HG02852 (cell line): ENCODE results near the gene TBC1D14.
A peak's percentile ranks its signal among the peaks of the same experiment; 100 is the strongest.
"Not testable (repeated sequence)": the region's sequence is repeated elsewhere in the genome, so short reads cannot be mapped to it uniquely, and the experiment has no call there.

Experiments
- ATAC-seq: cut with Tn5 transposase; IDR thresholded peaks from one replicate; pipeline ENCODE4 v1.9.1; 2021; ENCODE audit warnings: mild to moderate bottlenecking, moderate library complexity; ENCODE audit not compliant: unreplicated experiment

TBC1D14 gene

DNA sequence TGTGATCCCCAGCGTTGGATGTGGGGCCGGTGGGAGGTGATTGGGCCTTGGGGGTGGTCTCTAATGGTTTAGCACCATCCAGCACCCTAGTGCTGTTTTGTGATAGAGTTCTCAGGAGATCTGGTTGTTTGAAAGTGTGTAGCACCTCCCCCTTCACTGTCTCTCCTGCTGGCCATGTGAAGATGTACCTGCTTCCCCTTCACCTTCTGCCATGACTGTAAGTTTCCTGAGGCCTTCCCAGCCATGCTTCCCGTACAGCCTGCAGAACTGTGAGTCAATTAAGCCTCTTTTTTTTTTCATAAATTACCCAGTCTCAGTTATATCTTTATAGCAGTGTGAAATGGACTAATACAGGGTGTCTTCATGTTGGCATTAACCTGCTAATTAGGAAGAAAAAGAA is 19.3 kb upstream of the TBC1D14 start:
- ATAC-seq, result no peak

DNA sequence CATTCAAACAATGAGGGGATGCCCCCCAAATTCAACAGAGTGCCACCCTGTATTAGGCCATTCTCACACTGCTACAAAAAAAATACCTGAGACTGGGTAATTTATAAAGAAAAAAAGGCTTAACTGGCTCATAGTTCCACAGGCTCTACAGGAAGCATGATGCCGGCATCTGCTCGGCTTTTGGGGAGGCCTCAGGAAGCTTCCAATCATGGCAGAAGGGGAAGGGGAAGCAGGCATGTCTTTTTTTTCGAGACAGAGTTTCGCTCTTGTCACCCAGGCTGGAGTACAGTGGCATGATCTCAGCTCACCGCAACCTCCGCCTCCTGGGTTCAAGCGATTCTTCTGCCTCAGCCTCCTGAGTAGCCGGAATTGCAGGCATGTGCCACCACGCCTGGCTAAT is 18.7 kb upstream of the TBC1D14 start:
- not testable (repeated sequence) for ATAC-seq

DNA sequence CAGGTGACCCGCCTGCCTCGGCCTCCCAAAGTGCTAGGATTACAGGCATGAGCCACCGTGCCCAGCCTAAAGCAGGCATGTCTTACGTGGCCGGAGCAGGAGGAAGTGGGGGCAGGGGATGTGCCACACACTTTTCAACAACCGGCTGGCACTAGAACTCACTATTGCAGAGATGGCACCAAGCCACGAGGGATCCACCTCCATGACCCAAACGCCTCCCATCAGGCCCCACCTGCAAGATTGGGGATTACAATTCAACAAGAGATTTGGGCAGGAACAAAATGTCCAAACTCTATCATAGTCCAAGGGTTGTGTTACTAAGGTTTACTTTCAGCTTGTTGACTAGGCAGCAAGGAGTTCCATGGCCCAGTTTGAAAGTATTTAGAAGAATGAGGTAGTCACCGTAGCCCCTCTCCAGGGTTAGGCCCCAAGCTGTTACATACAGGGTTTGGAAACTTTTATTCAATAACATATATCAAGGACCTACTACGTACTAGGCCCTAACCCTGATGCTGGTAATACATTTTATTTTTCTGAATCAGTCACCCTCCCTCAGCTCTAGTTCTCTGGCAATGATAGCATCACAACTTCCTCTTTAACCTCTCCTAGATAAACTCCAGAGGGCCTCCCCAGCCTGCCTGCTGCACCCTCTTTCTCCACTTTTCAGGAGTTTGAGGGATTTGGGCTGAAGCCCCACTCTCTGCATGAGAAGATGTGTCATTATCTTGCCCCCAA is 18.0 kb upstream of the TBC1D14 start:
- ATAC-seq, result no peak

GRCh38 chr4:6892190-6892908 is 17.3 kb upstream of the TBC1D14 start:
- no peak for ATAC-seq

DNA sequence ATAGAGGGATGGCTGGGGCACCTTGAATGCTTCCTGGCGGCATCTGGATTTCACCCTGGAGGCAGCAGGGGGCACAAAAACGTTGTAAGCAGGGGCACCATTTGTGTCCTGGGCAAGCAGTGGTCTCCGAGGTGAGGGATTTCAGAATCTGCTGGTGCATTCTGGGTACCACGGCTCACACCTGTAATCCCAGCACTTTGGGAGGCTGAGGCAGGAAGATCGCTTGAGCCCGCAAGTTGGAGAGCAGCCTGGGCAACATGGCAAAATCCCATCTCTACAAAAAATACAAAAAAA is 16.8 kb upstream of the TBC1D14 start:
- ATAC-seq, result no peak

DNA sequence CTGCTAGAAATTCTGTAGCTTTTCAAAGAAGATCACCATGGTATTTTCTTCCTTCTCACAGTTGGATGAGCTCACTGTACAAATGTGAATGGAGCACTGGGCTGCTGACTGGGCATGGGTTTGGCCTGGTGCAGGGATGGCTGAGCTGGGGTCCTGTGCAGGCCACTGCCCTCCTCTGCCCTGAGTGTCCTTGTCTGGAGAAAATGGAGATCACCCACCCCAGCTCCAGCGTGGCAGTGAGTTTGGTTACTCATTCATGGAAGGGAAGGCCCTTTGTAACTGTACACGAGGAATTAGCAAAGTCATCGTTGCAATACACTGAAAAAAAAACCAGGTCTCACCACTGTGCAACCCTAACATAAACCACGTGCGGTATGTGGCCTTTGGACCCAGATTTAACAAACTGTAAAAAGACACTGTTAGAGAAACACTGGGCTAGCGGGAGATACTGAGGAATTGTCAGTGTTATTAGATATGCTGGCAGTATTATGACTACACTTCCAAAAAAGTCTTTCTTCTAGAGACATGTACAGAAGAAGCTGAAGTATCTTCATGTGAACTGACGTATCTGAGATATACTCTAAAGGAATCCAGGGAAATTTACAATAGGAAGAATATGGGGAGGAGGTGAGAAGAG is 16.1 kb upstream of the TBC1D14 start:
- ATAC-seq, result no peak

- no peak for ATAC-seq
Observed at GRCh38 chr4:6894086-6894478, 15.5 kb upstream of the TBC1D14 start.

DNA sequence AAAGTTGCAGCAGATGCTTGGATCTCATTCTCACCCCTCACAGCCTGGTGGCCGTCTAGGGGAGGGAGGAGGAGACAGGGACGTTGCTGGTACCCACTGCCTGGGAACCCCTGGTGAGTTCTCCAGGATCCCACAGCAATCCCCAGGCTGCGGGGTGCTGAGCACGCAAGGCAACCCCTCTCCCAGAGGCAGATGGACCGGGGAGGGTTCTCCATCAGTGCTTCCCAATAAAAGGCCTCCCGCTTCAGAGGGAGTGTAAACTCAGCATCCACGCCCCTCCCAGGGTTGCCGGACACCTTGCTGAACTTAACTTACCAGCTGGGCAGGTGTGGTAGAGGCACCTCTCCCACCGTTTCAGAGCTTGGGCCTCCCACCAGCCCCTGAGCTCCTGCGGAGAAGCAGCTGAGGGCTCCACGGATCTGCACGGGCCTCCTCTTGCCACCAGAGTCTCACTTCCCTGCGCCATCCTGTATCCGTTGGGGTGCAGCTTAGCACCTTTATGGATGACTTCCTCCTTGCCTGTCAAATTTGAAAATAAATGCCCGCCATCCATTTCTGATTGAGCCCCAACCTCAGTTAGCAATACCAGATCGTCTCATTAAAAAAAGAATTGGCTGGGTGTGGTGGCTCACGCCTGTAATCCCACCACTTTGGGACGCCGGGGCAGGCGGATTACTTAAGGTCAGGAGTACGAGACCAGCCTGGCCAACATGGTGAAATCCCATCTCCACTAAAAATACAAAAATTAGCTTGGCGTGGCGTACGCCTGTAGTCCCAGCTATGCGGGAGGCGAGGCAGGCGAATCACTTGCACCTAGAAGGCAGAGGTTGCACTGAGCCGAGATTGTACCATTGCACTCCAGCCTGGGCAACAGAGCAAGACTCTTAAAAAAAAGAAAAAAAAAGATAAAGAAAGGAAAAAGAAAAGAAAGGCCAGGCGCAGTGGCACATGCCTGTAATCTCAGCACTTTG is 14.8 kb upstream of the TBC1D14 start:
- ATAC-seq, result no peak

GRCh38 chr4:6896035-6896434 is 13.6 kb upstream of the TBC1D14 start:
- no peak for ATAC-seq

DNA sequence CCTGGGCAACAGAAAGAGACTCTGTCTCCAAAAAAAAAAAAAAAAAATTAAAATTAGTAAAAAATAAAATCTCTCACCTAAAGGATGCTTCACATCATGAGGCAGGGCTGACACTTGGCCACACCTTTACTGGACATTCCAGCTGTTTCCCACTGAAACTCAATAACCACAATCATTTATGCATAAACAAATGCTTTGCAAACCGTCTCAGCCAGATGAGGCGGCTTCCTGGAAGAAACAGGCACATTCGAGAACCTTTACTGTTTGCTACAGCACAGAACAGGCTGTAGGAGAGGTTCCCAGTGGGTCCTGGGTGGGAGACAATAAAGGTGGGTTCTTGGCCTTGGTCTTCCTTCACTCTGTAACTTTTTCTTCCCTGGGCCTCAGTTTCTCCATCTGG is 10.9 kb upstream of the TBC1D14 start:
- ATAC-seq, result peak; percentile 50

DNA sequence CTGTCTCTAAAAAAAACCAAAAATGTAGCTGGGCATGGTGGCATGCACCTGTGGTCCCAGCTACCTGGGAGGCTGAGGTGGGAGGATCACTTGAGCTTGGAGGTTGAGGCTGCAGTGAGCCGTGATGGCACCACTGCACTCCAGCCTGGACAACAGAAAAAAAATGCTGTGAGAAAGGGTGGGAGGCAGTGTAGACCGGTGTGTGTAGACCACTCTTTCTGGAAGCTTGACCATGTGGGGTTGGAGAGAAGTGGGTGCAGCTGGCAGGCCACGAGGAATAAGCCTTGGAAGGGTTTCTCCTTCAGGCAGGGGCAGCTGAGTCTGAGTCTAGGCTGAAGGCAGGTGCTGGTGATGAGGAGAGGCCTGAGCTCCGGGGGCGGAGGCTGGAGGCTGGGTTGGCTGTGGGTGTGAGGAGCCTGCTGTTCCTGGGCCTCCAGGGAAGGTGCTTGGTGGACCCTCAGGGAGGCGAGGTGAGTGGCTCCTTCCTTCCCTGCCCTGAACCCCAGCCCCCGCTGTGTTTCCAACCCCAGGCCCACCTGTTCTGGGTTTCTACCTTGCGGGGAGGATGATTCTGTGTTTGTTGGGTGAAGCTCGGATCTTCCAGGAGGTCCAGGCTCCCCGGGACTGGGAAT is 9.3 kb upstream of the TBC1D14 start:
- no peak for ATAC-seq

DNA sequence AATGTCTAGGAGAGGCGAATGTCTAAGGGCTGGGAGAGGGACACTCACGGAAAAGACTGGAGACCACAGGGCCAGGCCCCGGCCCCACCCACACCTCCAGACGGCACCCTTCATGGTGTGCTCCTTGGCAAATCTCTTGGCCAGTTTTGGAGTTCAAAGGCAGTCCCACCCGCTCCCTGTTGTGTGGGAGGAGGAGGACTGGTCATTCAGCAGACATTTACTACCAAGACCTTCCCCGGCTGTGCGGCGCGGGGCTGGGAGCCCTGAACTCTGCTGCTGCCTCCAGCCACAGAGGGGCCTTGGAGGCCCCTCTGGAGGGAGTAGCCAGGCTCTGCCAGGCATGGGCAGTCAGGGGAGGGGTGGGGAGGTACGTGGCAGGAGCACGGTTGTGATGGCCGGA is 8.7 kb upstream of the TBC1D14 start:
- ATAC-seq, result no peak

GRCh38 chr4:6901669-6902317 is 7.8 kb upstream of the TBC1D14 start:
- ATAC-seq, result no peak

DNA sequence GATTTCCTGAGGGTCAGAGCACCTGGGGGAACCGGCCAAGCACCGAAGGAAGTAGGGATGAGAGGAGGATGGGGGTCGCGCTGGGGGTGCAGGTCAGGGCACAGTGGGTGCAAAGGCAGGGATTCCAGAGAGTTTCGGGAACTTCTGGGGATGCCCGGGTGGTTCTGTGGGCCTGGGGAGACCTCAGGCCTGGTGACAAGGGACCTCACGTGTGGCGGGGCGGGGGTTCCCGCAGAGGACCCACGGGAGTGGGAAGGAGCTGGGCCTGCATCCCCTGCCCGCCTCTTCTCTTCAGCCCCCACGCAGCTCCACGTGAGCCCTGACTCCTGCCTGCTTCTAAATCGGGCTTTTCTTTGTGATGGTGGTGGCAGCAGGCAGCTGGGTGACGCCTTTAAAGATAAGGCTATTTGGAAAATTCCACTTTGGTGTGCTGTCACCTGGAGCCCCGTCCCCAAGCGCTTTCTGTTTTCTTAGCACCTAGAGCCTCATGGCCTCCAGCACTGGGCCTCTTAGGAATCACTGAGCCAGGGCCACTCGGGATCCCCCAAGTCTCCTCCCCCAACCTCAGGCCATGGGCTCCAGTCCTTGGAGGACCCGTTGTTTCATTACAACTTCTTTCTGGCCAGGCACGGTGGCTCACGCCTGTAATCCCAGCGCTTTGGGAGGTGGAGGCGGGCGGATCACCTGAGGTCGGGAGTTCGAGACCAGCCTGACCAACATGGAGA is 7.1 kb upstream of the TBC1D14 start:
- no peak for ATAC-seq

- no peak for ATAC-seq
Observed at GRCh38 chr4:6905516-6906445, 3.8 kb upstream of the TBC1D14 start.

GRCh38 chr4:6906486-6906885 is 3.1 kb upstream of the TBC1D14 start:
- ATAC-seq, result not testable (repeated sequence)

DNA sequence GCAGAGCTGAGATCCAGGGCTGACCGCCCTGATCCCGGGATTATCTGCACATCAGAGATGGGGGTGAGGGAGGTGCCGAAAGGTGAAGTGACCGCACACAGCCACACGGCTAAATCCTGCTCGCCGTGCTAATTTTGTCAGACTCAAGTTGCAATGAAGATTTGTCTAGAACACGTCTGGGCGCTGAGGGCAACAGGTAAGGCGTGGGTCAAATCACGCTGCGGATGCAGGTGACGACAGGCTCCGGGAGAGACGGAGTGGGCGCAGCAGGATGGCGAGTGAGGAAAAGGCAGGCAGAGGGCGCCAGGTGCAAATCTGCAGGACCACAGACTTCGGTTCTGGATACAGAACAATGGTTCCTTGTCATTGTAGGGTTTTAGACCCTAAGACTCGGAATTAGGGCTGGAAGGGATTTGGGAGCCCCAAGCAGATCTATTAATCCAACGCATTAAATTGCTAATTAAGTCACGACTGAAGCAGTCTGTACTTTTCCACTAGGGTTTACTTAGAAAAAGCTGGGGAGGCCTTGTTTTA is 1.9 kb upstream of the TBC1D14 start:
- no peak for ATAC-seq

GRCh38 chr4:6908432-6909112 is 1.1 kb upstream of the TBC1D14 start:
- ATAC-seq, result no peak
